ENCODE measurements around the gene ZFYVE9.
"Not testable (repeated sequence)": the region's sequence is repeated elsewhere in the genome, so short reads cannot be mapped to it uniquely, and the experiment has no call there.

ZFYVE9 gene, protein sequence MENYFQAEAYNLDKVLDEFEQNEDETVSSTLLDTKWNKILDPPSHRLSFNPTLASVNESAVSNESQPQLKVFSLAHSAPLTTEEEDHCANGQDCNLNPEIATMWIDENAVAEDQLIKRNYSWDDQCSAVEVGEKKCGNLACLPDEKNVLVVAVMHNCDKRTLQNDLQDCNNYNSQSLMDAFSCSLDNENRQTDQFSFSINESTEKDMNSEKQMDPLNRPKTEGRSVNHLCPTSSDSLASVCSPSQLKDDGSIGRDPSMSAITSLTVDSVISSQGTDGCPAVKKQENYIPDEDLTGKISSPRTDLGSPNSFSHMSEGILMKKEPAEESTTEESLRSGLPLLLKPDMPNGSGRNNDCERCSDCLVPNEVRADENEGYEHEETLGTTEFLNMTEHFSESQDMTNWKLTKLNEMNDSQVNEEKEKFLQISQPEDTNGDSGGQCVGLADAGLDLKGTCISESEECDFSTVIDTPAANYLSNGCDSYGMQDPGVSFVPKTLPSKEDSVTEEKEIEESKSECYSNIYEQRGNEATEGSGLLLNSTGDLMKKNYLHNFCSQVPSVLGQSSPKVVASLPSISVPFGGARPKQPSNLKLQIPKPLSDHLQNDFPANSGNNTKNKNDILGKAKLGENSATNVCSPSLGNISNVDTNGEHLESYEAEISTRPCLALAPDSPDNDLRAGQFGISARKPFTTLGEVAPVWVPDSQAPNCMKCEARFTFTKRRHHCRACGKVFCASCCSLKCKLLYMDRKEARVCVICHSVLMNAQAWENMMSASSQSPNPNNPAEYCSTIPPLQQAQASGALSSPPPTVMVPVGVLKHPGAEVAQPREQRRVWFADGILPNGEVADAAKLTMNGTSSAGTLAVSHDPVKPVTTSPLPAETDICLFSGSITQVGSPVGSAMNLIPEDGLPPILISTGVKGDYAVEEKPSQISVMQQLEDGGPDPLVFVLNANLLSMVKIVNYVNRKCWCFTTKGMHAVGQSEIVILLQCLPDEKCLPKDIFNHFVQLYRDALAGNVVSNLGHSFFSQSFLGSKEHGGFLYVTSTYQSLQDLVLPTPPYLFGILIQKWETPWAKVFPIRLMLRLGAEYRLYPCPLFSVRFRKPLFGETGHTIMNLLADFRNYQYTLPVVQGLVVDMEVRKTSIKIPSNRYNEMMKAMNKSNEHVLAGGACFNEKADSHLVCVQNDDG (N-terminal part only)

GRCh38 chr1:52141513-52142219 lies at the start of gene ZFYVE9:
TSS of gene ZFYVE9 (plus strand) at chr1:52142089. CDS start at chr1:52233207, 91,118 bp downstream.
- FAIRE-seq, result no peak

DNA sequence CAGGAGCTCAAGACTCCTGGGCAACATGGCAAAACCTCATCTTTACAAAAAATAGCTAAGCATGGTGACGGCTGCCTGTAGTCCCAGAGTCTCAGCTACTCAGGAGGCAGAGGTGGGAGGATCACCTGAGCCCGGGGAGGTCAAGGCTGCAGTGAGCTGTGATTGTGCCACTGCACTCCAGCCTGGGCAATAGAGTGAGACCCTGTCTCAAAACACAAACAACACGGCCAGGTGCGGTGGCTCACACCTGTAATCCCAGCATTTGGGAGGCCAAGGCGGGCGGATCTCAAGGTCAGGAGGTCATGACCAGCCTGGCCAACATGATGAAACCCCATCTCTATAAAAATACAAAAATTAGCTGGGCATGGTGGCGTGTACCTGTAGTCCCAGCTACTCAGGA lies 47.6 kb upstream of the ZFYVE9 start:
- not testable (repeated sequence) for FAIRE-seq

DNA sequence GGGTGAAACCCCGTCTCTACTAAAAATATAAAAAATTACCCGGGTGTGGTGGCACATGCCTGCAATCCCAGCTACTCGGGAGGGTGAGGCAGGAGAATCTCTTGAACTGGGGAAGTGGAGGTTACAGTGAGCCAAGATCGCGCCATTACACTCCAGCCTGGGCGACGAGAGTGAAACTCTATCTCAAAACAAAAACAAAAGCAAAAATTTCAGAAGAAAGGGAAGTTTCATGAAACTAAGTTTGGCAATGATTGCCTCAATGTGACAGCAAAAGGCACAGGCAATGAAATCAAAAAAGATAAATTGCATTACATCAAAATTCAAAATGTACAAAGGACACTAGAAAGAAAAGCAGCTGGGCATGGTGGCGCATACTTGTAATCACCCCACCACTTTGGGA lies 45.7 kb upstream of the ZFYVE9 start:
- no peak for FAIRE-seq

DNA sequence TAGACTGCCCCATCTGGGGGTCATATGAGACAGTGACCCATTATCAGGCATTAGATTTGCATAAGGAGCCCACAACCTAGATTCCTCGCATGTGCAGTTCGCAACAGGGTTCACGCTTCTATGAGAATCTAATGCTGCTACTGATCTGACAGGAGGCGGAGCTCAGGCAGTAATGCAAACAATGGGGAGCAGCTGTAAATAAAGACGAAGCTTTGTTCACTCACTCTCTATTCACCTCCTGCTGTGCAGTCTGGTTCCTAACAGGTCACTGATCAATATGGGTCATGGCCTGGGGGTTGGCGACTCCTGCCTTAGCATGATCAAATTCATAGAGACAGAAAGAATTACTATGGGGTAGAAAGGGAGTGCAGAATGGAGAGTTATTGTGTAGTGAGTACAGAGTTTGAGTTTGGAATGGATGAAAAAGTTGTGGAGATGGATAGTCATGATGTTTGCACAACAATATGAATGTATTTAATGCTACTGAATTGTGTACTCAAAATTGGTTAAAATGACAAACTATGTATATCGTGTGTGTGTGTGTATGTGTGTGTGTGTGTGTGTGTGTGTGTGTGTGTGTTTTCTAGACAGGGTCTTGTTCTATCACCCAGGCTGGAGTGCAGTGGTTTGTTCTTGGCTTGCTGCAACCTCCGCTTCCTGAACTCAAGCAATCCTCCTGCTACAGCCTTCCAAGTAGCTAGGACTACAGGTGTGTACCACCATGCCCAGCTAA lies 43.6 kb upstream of the ZFYVE9 start:
- FAIRE-seq, result no peak

DNA sequence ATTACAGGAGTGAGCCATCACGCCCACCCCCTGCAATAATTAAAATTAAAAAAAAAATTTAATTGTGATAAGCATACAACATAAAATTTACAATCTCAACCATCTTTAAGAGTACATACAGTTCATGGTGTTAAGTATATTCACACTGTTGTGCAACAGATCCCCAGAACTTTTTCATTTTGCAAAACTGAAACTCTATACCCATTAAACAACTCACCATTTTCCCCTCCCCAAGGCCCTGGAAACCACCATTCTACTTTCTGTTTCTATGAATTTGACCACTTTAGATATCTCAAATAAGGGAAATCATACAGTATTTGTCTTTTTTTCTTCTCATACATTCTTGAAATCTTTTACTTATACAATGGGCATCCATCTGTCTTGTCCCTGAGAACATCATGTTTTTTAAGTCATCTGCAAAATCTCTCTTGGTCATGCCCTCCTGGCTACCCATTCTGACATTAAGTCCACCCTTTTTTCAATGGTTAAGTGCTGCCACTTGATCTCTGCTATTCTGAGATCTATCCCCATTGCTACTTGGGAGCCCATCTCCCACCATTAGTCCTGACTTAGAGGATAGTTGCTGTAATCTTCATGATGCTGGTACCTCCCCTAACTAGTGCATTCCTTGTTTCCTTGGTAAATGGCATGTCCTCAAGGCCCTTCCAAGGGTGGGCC lies 39.4 kb upstream of the ZFYVE9 start:
- no peak for FAIRE-seq

DNA sequence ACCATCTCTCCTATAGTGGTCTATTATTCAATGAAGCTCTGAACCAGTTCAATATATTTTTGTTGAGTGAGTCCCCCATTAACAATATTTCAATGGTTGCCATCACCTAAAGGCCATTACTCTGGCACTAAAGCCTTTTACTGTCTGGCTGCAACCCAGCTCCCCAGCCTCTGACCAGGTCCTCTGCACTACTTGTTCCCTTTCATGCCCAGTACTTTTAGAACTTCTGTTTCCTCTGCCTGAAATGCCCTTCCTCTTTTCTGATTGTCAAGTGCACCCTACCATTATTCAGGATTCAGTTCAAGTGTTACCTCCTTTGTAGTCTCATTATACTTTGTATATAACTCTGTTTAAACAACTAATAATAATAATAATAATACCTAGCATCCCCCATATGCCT lies 30.4 kb upstream of the ZFYVE9 start:
- no peak for FAIRE-seq

DNA sequence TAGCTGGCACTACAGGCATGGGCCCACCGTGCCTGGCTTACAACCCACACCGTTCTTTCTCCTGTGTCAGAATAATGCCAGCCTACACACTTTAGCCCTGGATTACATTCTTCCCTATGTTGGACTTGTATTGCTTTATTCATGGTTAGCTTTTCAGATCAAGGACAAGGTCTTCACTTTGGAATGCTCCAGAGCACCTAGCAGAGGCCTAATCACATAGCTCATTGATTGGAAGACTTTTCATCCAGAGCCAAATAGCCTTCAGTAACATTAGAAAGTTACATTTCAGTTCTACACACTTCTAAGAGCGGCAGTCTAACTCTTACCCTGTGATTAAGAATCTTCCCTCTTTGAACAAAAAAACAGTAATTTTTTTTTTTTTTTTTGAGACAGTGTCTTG lies 29.4 kb upstream of the ZFYVE9 start:
- no peak for FAIRE-seq

- no peak for FAIRE-seq
Observed at GRCh38 chr1:52119301-52120079, 22.4 kb upstream of the ZFYVE9 start.

DNA sequence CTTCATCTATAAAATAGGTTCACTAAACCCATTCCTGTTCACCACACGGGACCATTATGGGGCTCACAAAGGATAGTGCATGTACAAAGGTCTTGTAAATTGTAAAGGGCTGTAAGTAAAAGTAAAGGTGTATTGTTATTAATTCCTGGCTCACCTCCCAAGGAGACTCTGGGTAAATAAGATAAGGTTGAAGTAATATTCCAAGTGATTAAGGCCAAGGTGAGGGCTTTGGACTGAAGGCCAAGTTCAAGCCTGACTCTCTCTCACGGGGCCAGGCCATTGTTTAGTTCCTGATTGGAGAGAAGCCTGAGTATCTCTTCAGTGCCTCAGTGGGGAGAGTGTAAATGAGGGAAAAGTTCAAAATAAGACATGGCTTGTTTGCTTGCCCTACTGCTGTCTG lies 19.5 kb upstream of the ZFYVE9 start:
- no peak for FAIRE-seq

DNA sequence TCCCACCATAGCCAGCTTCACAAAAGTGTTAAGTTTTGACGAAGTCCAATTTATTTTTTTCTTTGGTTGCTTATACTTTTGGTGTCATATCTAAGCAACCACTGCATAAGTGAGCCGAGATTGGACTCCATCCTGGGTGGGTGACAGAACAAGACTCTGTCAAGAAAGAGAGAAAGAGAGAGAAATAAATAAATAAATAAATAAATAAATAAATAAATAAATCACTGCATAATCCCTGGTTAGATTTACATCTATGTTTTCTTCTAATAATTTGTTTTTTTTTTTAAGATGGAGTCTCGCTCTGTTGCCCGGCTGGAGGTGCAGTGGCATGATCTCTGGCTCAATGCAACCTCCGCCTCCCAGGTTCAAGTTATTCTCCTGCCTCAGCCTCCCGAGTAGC lies 18.3 kb upstream of the ZFYVE9 start:
- no peak for FAIRE-seq

DNA sequence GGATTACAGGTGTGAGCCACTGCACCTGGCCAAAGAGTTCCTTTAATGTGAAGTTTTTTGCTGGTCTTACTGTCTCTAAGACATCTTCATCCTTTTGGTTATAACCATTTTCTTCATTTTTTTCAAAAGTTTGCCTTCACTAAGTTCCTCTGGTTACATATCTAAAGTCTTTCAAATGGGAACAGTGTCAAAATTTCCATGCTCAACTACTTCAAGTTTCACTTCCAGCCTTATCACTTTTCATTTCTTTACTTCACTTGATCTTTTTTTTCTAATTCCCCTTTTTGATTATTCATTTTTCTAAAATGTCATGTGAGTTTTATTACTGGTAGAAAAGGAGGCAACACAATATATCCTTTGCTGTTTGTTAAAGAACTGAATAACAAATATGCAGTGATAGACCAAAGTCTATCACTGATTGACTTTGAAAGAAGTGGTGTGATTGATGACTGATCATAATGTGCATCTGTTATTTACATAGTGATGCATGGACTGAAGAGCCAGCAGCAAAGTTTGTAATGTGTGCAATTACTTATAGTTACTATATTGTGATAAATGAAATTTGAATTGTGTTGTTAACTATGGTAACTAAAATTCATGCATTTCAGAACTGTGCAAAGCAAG lies 16.0 kb upstream of the ZFYVE9 start:
- FAIRE-seq, result no peak

- no peak for FAIRE-seq
Observed at GRCh38 chr1:52127181-52128180, 14.4 kb upstream of the ZFYVE9 start.

GRCh38 chr1:52139817-52140540 lies 1.9 kb upstream of the ZFYVE9 start:
- no peak for FAIRE-seq

DNA sequence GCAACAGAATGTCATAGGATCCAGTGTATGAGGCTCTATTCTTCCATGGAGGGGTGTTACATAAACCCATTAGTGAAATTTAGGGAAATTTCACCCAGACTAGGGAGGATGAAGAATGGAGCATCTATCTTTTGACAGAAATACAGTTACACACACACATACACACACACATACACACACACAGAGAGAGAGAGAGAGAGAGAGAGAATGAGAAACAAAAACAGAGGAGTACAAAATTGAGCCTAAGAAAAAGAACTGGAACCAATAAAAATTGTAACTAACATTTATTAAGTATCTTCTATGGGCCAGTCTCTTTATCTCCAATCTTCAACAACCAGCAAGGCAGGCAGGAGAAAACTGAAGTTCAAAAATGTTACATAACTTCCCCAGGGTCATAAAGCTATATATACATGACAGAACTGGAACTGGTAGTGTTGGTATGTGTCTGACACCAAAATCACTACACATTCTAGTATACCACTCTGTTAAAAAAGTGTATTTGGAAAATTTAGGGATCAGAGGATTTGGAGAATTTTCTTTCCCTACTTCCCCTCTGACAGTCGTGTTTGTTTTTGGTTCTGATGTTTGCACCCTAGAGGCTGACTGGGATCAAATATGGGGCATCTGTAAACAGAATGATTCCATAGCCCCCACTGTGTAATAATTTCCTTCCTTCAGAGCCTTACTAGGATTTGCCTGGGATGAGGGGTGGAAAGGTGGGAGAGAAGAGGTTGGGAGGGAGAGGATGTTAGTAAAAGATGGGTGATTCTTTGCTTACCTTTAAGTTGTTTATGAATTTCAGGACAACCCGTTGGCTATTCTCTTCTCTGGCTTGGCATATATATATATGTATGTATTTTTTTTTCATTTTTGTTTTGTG lies 1.0 kb upstream of the ZFYVE9 start:
- no peak for FAIRE-seq

GRCh38 chr1:52142220-52143183 lies 613 bp downstream of the ZFYVE9 start:
- FAIRE-seq, result no peak

- FAIRE-seq, result no peak
Observed at GRCh38 chr1:52145137-52145536, 3.2 kb downstream of the ZFYVE9 start.

All from TTC549 (cell line).